ENCODE results near the gene DRD2. TPM values are rescaled to one million over a fixed set of nuclear protein-coding genes. Genes with fewer than 3 reads are reported as not detected.

The DRD2 gene
- polyA plus RNA-seq, 1 donor = 0.10 TPM

DNA sequence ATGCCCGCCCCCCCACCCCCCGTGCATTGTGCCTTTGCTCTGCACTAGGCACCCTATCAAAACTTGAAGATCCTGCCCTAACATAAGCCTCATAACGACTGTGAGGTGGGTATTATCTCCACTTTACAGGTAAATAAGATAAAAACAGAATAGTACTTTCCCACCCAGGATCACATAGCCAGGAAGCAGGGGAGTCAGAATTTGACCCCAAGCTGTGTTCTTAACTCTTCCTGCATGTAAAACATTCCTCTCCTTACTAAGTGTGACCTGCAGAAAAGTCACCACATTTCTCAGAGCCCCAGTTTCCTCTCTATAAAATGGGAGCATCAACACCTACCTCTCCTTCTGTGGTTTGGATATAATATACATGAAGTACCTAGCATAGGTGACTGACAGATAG is 105.8 kb downstream of the DRD2 start:
- no peak for DNase-seq

DNA sequence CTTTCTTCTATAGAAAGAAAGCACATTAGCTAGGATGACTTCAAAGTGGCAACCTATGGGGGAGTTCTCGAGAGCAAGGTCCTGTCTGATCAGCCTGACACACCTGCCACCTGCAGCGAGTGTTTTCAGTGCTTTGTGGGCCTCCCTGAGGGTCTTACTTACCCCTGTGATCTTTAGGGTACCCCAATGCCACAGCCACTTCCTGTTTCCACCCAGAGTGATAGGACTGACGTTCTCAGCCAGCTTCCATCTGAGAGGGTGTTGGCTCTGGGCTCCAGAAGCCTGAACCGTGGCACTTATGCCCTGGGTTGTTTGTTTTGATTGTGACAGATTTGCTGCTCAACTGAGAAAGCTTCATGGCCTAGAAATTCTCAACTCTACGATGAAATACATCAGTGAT is 109.3 kb downstream of the DRD2 start:
- no peak for DNase-seq

DNA sequence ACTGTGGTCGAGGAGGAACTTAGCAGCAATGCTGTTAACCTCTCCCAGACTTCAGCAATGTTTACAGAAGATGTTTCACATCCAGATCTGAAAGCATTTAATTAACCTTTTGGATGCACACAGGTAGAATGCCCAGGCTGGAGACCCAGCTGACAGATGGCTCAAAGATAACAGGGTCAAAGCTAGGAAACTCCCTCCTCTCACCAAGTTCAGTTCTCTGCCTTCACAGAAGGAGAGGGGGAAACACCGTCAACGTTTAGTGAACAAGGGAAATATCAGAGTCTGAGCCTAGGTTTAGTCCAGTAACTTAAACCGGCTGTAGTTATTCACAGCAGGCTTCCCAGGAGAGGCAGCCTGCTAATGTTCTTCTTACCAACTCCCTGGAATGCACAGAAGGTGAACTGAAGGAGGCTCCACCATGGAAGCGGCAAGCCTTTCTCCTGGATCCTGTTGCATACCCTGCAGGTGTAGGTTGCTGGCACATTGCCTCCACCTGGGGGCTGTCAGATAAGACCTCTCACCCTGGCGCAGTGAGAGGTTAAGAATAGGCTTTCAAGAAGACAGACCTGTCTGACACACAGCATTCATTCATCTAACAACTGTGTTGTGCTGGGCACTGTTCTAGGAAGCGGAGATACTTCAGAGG is 111.1 kb downstream of the DRD2 start:
- DNase-seq = no peak

DNA sequence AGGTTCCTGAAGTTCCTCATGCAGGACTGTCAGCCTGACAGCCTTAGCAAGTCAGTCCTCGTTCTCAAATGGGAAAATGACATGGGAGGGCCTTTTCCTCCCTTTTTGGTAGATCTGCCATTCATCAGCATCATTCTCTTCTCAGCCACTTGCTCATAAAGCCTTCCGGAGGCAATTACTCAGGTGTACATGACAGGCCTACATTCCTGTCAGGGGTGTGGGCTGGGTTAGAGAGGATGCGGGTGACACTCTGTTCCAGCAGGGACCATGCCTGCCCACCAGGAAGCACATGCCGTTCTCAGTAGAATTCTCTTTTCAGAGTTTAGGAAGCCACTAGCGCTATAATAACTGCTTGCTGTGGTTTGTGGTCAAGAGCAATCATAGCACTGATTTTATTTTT is 111.8 kb downstream of the DRD2 start:
- no peak for DNase-seq

Other genes with a start within 250 kb of the DRD2 start
- gene TTC12, start 160.8 kb downstream of the DRD2 start, polyA plus RNA-seq (ENCODE audit: insufficient read length) = 10.8 TPM
- gene ANKK1, start 87.6 kb downstream of the DRD2 start, polyA plus RNA-seq (ENCODE audit: insufficient read length) = 0.26 TPM
- gene TMPRSS5, start 230.9 kb upstream of the DRD2 start, polyA plus RNA-seq (ENCODE audit: insufficient read length) = 1.7 TPM

Measured in hindlimb muscle (tissue), 1 donor.